ENCODE data around the gene MT1A. TPM values are rescaled to one million over a fixed set of nuclear protein-coding genes. Genes with fewer than 3 reads are reported as not detected.

The MT1A gene
- total RNA-seq, 1 experiment from 2014 or later, result 52.1 TPM

DNA sequence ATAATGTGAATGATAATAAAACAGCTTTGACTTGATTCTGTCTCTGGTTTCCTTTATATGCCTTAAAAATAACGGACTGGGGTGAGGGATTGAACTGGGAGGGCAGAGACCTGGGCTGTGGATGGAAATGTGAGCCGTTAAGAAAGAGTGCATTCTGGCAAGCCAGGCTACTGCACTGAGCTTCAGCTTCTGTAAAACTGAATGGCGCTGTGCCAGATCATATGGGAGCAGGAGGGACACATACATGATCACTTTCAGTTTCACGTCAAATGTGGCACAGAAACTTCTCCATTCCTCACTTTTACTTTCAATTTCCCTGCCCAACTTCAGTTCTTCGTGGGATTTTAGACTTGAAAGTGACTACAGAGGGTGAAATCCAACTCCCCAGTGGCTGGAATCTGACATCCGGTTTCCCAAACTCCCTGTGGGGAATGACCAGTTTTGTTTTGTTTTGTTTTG is 29.0 kb upstream of the MT1A start:
- Histone ChIP-seq H3K36me3 (ENCODE audit: control insufficient read depth, insufficient read depth, low read length) (peaks cover 3% of the 10 kb centered on the region; the same call in 1 of the 2 replicates), H3K27me3 (ENCODE audit: control insufficient read depth, insufficient read depth, low read length) (no peaks in the 10 kb centered on the region), H3K4me3 (ENCODE audit: low read depth in 2 of 2, low read length in 2 of 2) (peak overlapping the region; percentile 78 to 87), H3K27ac (ENCODE audit: low read length) (peak overlapping the region; percentile 94), H3K9me3 (ENCODE audit: control insufficient read depth, insufficient read depth, low read depth, low read length) (no peaks in the 10 kb centered on the region), H3K4me1 (ENCODE audit: control insufficient read depth, insufficient read depth, low read length) (peaks cover 70% of the 10 kb centered on the region)
- intact Hi-C loops (cut with micrococcal nuclease; ENCODE audit: unreplicated experiment), result loop anchor here (5.0 kb wide), 1 partner anchor 93 kb away; no protein-coding TSS in a partner anchor
- no peak for ATAC-seq
- DNase-seq (ENCODE audit: low read depth, low spot score), result no peak
- ChIA-PET POLR2A (no interaction called here), CTCF (interaction anchor here (1.0 kb wide), 1 partner anchor 16 kb away, joined by 3 read pairs; the partner anchor contains the start of gene MT1E)
- in situ Hi-C loops (cut with HindIII; ENCODE audit: low pct_unique_long_range_greater_than_20kb, low sequenced_read_pairs), result no loop called here
- TF ChIP-seq TCF7L2 (IDR thresholded peaks at IDR 0.05; ENCODE audit: low read depth, low read length), result no peak
- BruUV-seq (replicated peaks), result no TSS peak

DNA sequence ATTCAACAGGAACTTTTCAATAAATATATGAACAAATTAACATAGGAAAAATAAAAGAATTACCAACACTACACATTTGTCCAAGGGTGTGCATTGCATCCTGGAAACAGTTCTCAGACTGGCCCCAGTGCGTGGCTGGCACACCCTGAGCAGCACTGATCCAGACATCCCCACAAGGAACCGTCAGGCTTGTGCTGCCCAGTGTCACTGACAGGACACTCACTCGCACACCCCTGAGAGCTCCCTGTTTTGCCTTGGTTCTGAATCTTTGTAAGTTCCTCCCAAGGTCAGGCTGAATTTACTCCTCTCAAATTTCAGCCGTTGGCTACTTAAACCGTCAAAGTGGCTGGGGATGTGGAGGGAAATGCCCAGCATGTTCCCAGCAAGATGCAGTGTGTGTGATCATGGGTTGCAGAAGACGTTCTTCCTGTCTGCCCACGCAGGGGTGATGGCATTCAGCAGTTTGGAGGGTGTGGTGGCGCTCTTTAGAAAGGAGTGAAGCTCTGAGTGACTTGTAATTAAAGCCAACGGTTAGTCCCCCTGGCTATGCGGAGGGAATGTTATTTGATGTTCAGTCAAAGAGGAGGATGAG is 28.4 kb upstream of the MT1A start:
- H3K27me3 ChIP-seq (ENCODE audit: control insufficient read depth, insufficient read depth, low read length), result no peaks in the 10 kb centered on the region
- H3K9me3 ChIP-seq (ENCODE audit: control insufficient read depth, insufficient read depth, low read depth, low read length), result no peaks in the 10 kb centered on the region
- H3K4me1 ChIP-seq (ENCODE audit: control insufficient read depth, insufficient read depth, low read length), result peaks cover 70% of the 10 kb centered on the region
- BruUV-seq (replicated peaks), result no TSS peak
- H3K27ac ChIP-seq (ENCODE audit: low read length), result peak overlapping the region; percentile 94
- CTCF ChIA-PET, result no interaction called here
- POLR2A ChIA-PET, result no interaction called here
- ATAC-seq (peak; percentile 33), DNase-seq (ENCODE audit: low read depth, low spot score) (no peak)
- in situ Hi-C loops (cut with HindIII; ENCODE audit: low pct_unique_long_range_greater_than_20kb, low sequenced_read_pairs) (no loop called here), intact Hi-C loops (cut with micrococcal nuclease; ENCODE audit: unreplicated experiment) (no loop called here)
- H3K36me3 ChIP-seq (ENCODE audit: control insufficient read depth, insufficient read depth, low read length), result peaks cover 3% of the 10 kb centered on the region; the same call in 1 of the 2 replicates
- H3K4me3 ChIP-seq (ENCODE audit: low read depth in 2 of 2, low read length in 2 of 2), result peak overlapping the region; percentile 78 to 87
- TF ChIP-seq, protein P1, sequence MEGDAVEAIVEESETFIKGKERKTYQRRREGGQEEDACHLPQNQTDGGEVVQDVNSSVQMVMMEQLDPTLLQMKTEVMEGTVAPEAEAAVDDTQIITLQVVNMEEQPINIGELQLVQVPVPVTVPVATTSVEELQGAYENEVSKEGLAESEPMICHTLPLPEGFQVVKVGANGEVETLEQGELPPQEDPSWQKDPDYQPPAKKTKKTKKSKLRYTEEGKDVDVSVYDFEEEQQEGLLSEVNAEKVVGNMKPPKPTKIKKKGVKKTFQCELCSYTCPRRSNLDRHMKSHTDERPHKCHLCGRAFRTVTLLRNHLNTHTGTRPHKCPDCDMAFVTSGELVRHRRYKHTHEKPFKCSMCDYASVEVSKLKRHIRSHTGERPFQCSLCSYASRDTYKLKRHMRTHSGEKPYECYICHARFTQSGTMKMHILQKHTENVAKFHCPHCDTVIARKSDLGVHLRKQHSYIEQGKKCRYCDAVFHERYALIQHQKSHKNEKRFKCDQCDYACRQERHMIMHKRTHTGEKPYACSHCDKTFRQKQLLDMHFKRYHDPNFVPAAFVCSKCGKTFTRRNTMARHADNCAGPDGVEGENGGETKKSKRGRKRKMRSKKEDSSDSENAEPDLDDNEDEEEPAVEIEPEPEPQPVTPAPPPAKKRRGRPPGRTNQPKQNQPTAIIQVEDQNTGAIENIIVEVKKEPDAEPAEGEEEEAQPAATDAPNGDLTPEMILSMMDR (IDR thresholded peaks at IDR 0.05), result no peak
- TF ChIP-seq SIN3A (IDR thresholded peaks at IDR 0.05; ENCODE audit: borderline replicate concordance, insufficient read depth, low read depth, low read length) (peak; percentile 69; the same call in 1 of the 2 replicates), POLR2AphosphoS5 (IDR thresholded peaks at IDR 0.05; ENCODE audit: low read depth, low read length) (peak; percentile 53; the same call in 1 of the 2 replicates), TCF7L2 (IDR thresholded peaks at IDR 0.05; ENCODE audit: low read depth, low read length) (no peak)
- TF ChIP-seq, protein P2, sequence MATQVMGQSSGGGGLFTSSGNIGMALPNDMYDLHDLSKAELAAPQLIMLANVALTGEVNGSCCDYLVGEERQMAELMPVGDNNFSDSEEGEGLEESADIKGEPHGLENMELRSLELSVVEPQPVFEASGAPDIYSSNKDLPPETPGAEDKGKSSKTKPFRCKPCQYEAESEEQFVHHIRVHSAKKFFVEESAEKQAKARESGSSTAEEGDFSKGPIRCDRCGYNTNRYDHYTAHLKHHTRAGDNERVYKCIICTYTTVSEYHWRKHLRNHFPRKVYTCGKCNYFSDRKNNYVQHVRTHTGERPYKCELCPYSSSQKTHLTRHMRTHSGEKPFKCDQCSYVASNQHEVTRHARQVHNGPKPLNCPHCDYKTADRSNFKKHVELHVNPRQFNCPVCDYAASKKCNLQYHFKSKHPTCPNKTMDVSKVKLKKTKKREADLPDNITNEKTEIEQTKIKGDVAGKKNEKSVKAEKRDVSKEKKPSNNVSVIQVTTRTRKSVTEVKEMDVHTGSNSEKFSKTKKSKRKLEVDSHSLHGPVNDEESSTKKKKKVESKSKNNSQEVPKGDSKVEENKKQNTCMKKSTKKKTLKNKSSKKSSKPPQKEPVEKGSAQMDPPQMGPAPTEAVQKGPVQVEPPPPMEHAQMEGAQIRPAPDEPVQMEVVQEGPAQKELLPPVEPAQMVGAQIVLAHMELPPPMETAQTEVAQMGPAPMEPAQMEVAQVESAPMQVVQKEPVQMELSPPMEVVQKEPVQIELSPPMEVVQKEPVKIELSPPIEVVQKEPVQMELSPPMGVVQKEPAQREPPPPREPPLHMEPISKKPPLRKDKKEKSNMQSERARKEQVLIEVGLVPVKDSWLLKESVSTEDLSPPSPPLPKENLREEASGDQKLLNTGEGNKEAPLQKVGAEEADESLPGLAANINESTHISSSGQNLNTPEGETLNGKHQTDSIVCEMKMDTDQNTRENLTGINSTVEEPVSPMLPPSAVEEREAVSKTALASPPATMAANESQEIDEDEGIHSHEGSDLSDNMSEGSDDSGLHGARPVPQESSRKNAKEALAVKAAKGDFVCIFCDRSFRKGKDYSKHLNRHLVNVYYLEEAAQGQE (IDR thresholded peaks at IDR 0.05; ENCODE audit: insufficient read depth in 1 of 2, low read depth in 2 of 2, low read length in 1 of 2), result no peak

DNA sequence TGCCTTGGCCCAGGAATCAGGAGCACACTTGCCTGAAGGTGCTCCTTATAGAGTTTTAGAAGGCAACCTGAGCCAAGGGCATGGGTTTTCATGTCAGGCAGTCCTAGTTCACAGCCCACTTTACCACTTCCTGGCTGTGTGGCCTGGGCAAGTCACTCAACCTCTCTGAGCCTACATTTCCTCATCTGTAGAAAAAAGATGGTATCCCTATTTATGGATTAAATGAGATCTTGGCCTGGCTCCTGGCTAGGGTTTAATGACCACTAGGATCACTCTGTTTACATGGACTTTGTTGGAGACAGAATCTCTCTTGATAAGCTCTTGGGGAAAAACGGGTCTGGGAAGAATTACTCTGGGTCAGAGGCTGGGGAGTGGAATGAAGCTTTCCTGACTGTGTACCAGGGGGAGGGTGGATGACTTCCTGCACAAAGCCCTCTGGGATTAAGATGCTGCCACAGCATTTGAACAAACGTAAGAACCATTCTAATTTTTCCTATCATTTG is 27.8 kb upstream of the MT1A start:
- peak overlapping the region in 1 of 2 experiments; percentile 87; a peak in 2 of 4 replicates for H3K4me3 ChIP-seq (ENCODE audit: low read depth in 2 of 2, low read length in 2 of 2)
- TF ChIP-seq POLR2AphosphoS5 (IDR thresholded peaks at IDR 0.05; ENCODE audit: low read depth, low read length) (no peak), TCF7L2 (IDR thresholded peaks at IDR 0.05; ENCODE audit: low read depth, low read length) (no peak)
- TF ChIP-seq, protein P2 (IDR thresholded peaks at IDR 0.05; ENCODE audit: insufficient read depth in 1 of 2, low read depth in 2 of 2, low read length in 1 of 2), result no peak
- peak overlapping the region; percentile 94 for H3K27ac ChIP-seq (ENCODE audit: low read length)
- ChIA-PET CTCF (no interaction called here), POLR2A (no interaction called here)
- H3K36me3 ChIP-seq (ENCODE audit: control insufficient read depth, insufficient read depth, low read length), result peaks cover 3% of the 10 kb centered on the region; the same call in 1 of the 2 replicates
- H3K9me3 ChIP-seq (ENCODE audit: control insufficient read depth, insufficient read depth, low read depth, low read length), result no peaks in the 10 kb centered on the region
- no peak for DNase-seq (ENCODE audit: low read depth, low spot score)
- no peak for ATAC-seq
- no peaks in the 10 kb centered on the region for H3K27me3 ChIP-seq (ENCODE audit: control insufficient read depth, insufficient read depth, low read length)
- H3K4me1 ChIP-seq (ENCODE audit: control insufficient read depth, insufficient read depth, low read length), result peaks cover 69% of the 10 kb centered on the region
- no TSS peak for BruUV-seq (replicated peaks)
- intact Hi-C loops (cut with micrococcal nuclease; ENCODE audit: unreplicated experiment), result no loop called here
- in situ Hi-C loops (cut with HindIII; ENCODE audit: low pct_unique_long_range_greater_than_20kb, low sequenced_read_pairs), result no loop called here
